Fibroblast of pulmonary artery (primary cell): ENCODE data around the gene C21orf58.

ENCODE experiments used
- DNase-seq: peaks from one replicate; pipeline ENCODE4 v3.0.0-alpha.2; 2010; ENCODE audit warnings: low read depth
- H3K4me3 ChIP-seq: replicated peaks from 2 replicates; pipeline ENCODE4 v1.5.1; 2011; ENCODE audit warnings: low read depth, mild to moderate bottlenecking, control low read depth, low read length, moderate library complexity
- CTCF ChIP-seq: IDR thresholded peaks from 2 replicates; pipeline ENCODE4 v1.5.1; 2011; ENCODE audit warnings: mild to moderate bottlenecking, control low read depth, low read length, inconsistent platforms; ENCODE audit errors: missing control alignments

The C21orf58 gene

GRCh38 chr21:46308431-46308830 lies 15.2 kb downstream of the C21orf58 start:
- TF ChIP-seq CTCF = no peak
- H3K4me3 ChIP-seq = no peak overlapping the region
- no peak for DNase-seq

DNA sequence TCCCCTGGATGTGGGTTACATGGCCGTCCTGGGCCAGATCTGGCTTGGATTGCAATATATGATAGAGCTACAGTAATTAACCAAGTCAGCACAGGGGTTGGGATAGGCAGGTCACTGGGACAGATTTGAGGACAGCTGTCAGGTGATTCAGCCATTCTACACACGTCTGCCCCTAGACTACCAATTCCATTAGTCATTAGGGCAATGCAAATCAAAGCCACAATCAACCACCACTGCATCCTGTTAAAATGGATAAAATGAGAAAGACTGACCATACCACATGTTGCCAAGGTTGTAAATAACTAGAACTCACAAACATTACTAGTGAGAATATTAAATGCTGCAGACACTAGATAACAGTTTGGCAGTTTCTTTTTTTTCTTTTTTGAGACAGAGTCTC lies 16.0 kb downstream of the C21orf58 start:
- H3K4me3 ChIP-seq = no peak overlapping the region
- no peak for TF ChIP-seq CTCF
- DNase-seq = no peak

DNA sequence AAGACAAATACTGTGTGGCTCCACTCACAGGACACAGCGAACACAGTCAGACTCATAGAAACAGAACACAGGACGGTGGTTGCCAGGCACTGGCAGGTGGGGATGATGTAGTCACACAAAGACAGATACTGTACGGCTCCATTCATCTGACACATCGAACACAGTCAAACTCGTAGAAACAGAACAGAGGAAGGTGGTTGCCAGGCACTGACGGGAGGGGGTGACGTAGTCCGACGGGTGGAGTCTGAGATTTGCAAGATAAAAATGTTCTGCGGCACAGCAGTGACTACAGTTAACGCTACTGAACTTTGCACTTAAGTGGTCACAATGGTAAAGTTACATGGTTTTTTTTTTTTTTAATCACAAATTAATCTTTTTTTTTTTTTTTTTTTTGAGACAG lies 18.7 kb downstream of the C21orf58 start:
- DNase-seq = no peak
- no peak for TF ChIP-seq CTCF
- no peak overlapping the region for H3K4me3 ChIP-seq

DNA sequence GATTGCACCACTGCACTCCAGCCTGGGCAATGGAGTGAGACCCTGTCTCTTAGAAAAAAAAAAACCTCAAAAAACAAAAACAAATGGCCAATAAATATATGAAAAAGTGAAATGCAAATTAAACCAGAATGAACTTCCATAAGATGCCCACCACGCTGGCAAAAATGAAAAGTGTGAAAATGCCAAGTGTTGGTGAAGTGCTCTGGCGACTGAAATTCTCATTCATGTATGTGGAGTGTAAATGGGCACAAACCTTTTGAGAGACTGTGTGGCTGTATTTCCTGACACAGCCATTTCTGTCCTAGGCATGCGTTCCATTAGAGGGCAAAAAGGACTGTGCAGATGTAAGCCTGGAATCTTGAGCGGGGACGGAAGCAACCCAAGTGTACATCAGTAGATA lies 19.2 kb downstream of the C21orf58 start:
- H3K4me3 ChIP-seq = no peak overlapping the region
- no peak for TF ChIP-seq CTCF
- no peak for DNase-seq

DNA sequence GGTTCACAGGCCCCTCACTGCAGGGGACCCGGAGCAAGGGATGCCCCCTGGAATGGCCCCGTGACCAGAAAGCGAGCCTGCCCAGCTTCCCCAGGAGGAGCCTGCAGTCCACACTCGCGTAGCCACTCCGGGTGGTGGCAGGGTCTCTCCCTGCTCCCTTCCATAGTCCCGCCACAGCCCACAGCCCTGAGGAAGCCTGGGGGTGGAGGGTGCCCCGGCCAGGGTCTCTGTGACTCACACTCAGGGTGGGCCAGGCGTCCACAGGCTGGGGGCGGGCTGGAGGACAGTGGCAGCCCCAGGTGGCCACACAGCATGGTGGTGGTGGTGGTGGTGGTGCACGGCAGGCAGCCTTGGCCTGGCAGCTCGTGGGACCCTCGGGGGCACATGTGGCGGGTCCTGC lies 21.9 kb downstream of the C21orf58 start:
- DNase-seq = no peak
- no peak overlapping the region for H3K4me3 ChIP-seq
- TF ChIP-seq CTCF = no peak

- H3K4me3 ChIP-seq = no peak overlapping the region
- no peak for DNase-seq
These were observed 24.5 kb downstream of the C21orf58 start for GRCh38 chr21:46299167-46299566.

More at GRCh38 chr21:46299167-46299566, 24.5 kb downstream of the C21orf58 start:
- no peak for TF ChIP-seq CTCF
